Stimulated activated CD8-positive, alpha-beta memory T cell treated with anti-CD3 and anti-CD28 coated beads, Interleukin-4, amount 100 ng/mL, for 24 hours (primary cell): ENCODE data around the gene SIRPB2.

Experiments used
- DNase-seq: peaks from one replicate; pipeline ENCODE4 v3.0.0-alpha.2; 2020; ENCODE audit warnings: low read depth

The SIRPB2 gene

GRCh38 chr20:1491281-1491840 is at the start of gene SIRPB2:
SIRPB2 (minus strand) TSS chr20:1491420; CDS start chr20:1491359, 61 bp downstream.
- no peak for DNase-seq

GRCh38 chr20:1539816-1540419 is 48.7 kb upstream of the SIRPB2 start:
- DNase-seq, result no peak

- DNase-seq, result no peak
Observed at GRCh38 chr20:1538655-1539054, 47.4 kb upstream of the SIRPB2 start.

- no peak for DNase-seq
Observed at GRCh38 chr20:1537731-1538058, 46.5 kb upstream of the SIRPB2 start.

- no peak for DNase-seq
Observed at GRCh38 chr20:1536893-1537730, 45.9 kb upstream of the SIRPB2 start.

- DNase-seq, result no peak
Observed at GRCh38 chr20:1535420-1536175, 44.4 kb upstream of the SIRPB2 start.

- no peak for DNase-seq
Observed at GRCh38 chr20:1534526-1534925, 43.3 kb upstream of the SIRPB2 start.

GRCh38 chr20:1533059-1533458 is 41.8 kb upstream of the SIRPB2 start:
- no peak for DNase-seq

GRCh38 chr20:1528811-1529210 is 37.6 kb upstream of the SIRPB2 start:
- DNase-seq, result no peak

GRCh38 chr20:1527923-1528322 is 36.7 kb upstream of the SIRPB2 start:
- no peak for DNase-seq

- DNase-seq, result no peak
Observed at GRCh38 chr20:1526896-1527295, 35.7 kb upstream of the SIRPB2 start.

- DNase-seq, result no peak
Observed at GRCh38 chr20:1526310-1526709, 35.1 kb upstream of the SIRPB2 start.

- DNase-seq, result no peak
Observed at GRCh38 chr20:1524004-1524403, 32.8 kb upstream of the SIRPB2 start.

- DNase-seq, result no peak
Observed at GRCh38 chr20:1517010-1517409, 25.8 kb upstream of the SIRPB2 start.

- no peak for DNase-seq
Observed at GRCh38 chr20:1513801-1514200, 22.6 kb upstream of the SIRPB2 start.

GRCh38 chr20:1509237-1509636 is 18.0 kb upstream of the SIRPB2 start:
- no peak for DNase-seq

GRCh38 chr20:1508574-1508973 is 17.4 kb upstream of the SIRPB2 start:
- DNase-seq, result no peak

- no peak for DNase-seq
Observed at GRCh38 chr20:1507276-1507675, 16.1 kb upstream of the SIRPB2 start.

- DNase-seq, result no peak
Observed at GRCh38 chr20:1505871-1506270, 14.7 kb upstream of the SIRPB2 start.

- DNase-seq, result no peak
Observed at GRCh38 chr20:1505361-1505760, 14.1 kb upstream of the SIRPB2 start.

- peak; percentile 54 for DNase-seq
Observed at GRCh38 chr20:1503564-1504227, 12.5 kb upstream of the SIRPB2 start.

GRCh38 chr20:1500496-1500895 is 9.3 kb upstream of the SIRPB2 start:
- no peak for DNase-seq
